Adrenal gland (tissue), 5 donors: ENCODE results near the gene CRTC3.
"Not testable (repeated sequence)": the region's sequence is repeated elsewhere in the genome, so short reads cannot be mapped to it uniquely, and the experiment has no call there.

Source experiments
- CTCF ChIP-seq, 6 experiments: fragments of 450-650 bp in 4 of 6; fragments of 200-600 bp in 2 of 6; sonication (generic) in 1 of 6; IDR thresholded peaks; 1 replicate in 5 of 6; 2 replicates in 1 of 6; pipeline versions ENCODE4 v1.5.1 to v1.8.0; 2016 to 2021; ENCODE audit warnings: antibody characterized with exemption in 6 of 6, mild to moderate bottlenecking in 2 of 6, moderate library complexity in 1 of 6
- POLR2A ChIP-seq, 2 donors: fragments of 450-650 bp; IDR thresholded peaks; one replicate each; pipeline ENCODE4 v1.6.1; 2017; ENCODE audit warnings: antibody characterized with exemption in 2 of 2, mild to moderate bottlenecking in 2 of 2, moderate library complexity in 1 of 2
- donor health status: DM: no; HTN: no; CAD: no.

GRCh38 chr15:90636993-90637392, 107.3 kb downstream of the CRTC3 start:
- TF ChIP-seq CTCF, POLR2A (IDR thresholded peaks at IDR 0.05): not testable (repeated sequence)
